Peyer's patch (tissue), 4 donors: ENCODE data around the gene SUMO4.

Experiments
- POLR2A ChIP-seq, 2 donors: fragments of 450-650 bp; IDR thresholded peaks; one replicate each; pipeline ENCODE4 v1.5.1; 2017; ENCODE audit warnings: antibody characterized with exemption in 2 of 2, mild to moderate bottlenecking in 2 of 2, moderate library complexity in 2 of 2
- TF ChIP-seq, protein P1 (sequence below), 6 experiments: fragments of 450-650 bp in 4 of 6; fragments of 200-600 bp in 2 of 6; sonication (generic) in 1 of 6; IDR thresholded peaks; one replicate each; pipeline ENCODE4 v1.5.1; 2017 to 2019; ENCODE audit warnings: antibody characterized with exemption in 6 of 6, mild to moderate bottlenecking in 3 of 6, moderate library complexity in 1 of 6

- TF ChIP-seq POLR2A (IDR thresholded peaks at IDR 0.05), result no peak
- TF ChIP-seq, protein P1, sequence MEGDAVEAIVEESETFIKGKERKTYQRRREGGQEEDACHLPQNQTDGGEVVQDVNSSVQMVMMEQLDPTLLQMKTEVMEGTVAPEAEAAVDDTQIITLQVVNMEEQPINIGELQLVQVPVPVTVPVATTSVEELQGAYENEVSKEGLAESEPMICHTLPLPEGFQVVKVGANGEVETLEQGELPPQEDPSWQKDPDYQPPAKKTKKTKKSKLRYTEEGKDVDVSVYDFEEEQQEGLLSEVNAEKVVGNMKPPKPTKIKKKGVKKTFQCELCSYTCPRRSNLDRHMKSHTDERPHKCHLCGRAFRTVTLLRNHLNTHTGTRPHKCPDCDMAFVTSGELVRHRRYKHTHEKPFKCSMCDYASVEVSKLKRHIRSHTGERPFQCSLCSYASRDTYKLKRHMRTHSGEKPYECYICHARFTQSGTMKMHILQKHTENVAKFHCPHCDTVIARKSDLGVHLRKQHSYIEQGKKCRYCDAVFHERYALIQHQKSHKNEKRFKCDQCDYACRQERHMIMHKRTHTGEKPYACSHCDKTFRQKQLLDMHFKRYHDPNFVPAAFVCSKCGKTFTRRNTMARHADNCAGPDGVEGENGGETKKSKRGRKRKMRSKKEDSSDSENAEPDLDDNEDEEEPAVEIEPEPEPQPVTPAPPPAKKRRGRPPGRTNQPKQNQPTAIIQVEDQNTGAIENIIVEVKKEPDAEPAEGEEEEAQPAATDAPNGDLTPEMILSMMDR (IDR thresholded peaks at IDR 0.05), result no peak
These were observed 23.9 kb downstream of the SUMO4 start for GRCh38 chr6:149423964-149424440.
